Measurements from ENCODE around the gene MEF2B. TPM values are rescaled to one million over a fixed set of nuclear protein-coding genes. Genes with fewer than 3 reads are reported as not detected.

MEF2B gene
- total RNA-seq, 4 donors from 2014 or later = 0.21 to 3.7 TPM; not detected in 2

GRCh38 chr19:19193926-19194325 lies 23.9 kb upstream of the MEF2B start:
- 67 to 68% methylated on average over 5 of the region's 5 CpGs for WGBS, 2 donors
- peaks cover 0 to 29% (median 18%) of the 10 kb centered on the region in 3 donors for H3K36me3 ChIP-seq

DNA sequence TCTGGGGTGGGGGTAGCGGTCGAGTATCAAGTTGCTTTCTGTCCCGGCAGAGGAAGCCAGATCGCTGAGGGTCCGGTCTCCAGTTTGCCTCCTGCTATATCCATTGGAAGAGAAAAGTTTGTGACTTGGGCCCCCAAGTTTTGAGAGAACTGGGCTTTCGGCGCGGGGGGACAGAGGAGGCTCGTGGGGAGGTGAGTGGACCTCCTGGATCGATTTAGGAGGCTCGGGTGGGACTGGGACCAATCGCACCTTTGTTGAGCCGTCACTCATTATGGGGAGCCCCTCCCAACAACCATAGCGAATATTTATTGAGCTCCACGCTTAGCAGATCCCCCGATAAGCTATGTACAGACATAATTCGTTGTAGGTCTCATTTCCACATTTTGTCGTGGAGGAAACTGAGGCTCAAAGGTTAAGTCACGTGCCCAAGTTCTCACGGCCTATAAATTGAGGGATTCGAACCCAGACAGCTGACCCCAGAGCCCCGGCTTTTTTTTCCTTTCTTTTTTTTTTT lies 22.9 kb upstream of the MEF2B start:
- no peak for TF ChIP-seq POLR2A (IDR thresholded peaks at IDR 0.05)
- Histone ChIP-seq H3K27ac (peak overlapping the region; percentile 73 to 98 (median 98)), H3K36me3 (peaks cover 0 to 25% (median 13%) of the 10 kb centered on the region in 3 donors), H3K4me1 (peaks cover 5 to 59% (median 36%) of the 10 kb centered on the region in 4 donors), H3K27me3 (no peaks in the 10 kb centered on the region), H3K4me3 (peak overlapping the region; percentile 72 to 78 (median 74)), H3K9me3 (no peaks in the 10 kb centered on the region)
- no peak for DNase-seq (ENCODE audit: low spot score in 2 of 2)
- 1% methylated on average over 22 of the region's 22 CpGs for WGBS, 2 donors

More at GRCh38 chr19:19193926-19194325, 23.9 kb upstream of the MEF2B start:
- H3K27ac ChIP-seq = peak overlapping the region in 3 of 4 donors; percentile 11 to 98 (median 98)
- H3K4me1 ChIP-seq = peaks cover 5 to 52% (median 36%) of the 10 kb centered on the region in 4 donors
- TF ChIP-seq EP300 (IDR thresholded peaks at IDR 0.05) = no peak
- no peak for TF ChIP-seq POLR2A (IDR thresholded peaks at IDR 0.05)
- TF ChIP-seq, protein P1, sequence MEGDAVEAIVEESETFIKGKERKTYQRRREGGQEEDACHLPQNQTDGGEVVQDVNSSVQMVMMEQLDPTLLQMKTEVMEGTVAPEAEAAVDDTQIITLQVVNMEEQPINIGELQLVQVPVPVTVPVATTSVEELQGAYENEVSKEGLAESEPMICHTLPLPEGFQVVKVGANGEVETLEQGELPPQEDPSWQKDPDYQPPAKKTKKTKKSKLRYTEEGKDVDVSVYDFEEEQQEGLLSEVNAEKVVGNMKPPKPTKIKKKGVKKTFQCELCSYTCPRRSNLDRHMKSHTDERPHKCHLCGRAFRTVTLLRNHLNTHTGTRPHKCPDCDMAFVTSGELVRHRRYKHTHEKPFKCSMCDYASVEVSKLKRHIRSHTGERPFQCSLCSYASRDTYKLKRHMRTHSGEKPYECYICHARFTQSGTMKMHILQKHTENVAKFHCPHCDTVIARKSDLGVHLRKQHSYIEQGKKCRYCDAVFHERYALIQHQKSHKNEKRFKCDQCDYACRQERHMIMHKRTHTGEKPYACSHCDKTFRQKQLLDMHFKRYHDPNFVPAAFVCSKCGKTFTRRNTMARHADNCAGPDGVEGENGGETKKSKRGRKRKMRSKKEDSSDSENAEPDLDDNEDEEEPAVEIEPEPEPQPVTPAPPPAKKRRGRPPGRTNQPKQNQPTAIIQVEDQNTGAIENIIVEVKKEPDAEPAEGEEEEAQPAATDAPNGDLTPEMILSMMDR (IDR thresholded peaks at IDR 0.05) = no peak
- H3K27me3 ChIP-seq = no peaks in the 10 kb centered on the region
- H3K4me3 ChIP-seq = peak overlapping the region in 1 of 4 donors; percentile 72
- no peaks in the 10 kb centered on the region for H3K9me3 ChIP-seq
- no peak for DNase-seq (ENCODE audit: low spot score in 2 of 2)

- peaks cover 5 to 59% (median 36%) of the 10 kb centered on the region in 4 donors for H3K4me1 ChIP-seq
- TF ChIP-seq EP300 (IDR thresholded peaks at IDR 0.05) (peak; percentile 78 to 89), POLR2A (IDR thresholded peaks at IDR 0.05) (peak in 1 of 2 donors; percentile 66)
- TF ChIP-seq, protein P1 (IDR thresholded peaks at IDR 0.05) = peak in 2 of 5 experiments; percentile 38 to 40
Observed at GRCh38 chr19:19192078-19192882, 22.2 kb upstream of the MEF2B start, which contains the start of the genes BORCS8 and RFXANK. TSS of gene BORCS8 (minus strand) at chr19:19192152. CDS start at chr19:19192117, 35 bp downstream. TSS of gene RFXANK (plus strand) at chr19:19192258. CDS start at chr19:19193947, 1,689 bp downstream.

DNA sequence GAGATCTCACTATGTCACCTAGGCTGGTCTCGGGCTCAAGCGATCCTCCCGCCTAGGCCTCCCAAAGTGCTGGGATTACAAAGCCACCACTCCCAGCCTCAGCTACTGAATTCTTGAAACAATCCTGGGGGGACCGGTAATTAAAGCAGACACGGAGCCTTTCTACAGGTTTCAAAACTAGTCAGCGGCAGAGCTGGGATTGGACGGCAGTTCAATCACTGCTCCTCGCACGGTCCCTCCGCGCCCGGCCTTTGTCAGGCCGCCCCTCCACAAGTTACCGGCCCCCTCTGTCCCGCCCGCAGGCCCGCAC lies 21.7 kb upstream of the MEF2B start:
- H3K27me3 ChIP-seq = no peaks in the 10 kb centered on the region
- H3K27ac ChIP-seq = peak overlapping the region; percentile 98
- 1% methylated on average over 17 of the region's 17 CpGs for WGBS, 2 donors
- TF ChIP-seq EP300 (IDR thresholded peaks at IDR 0.05) (no peak), POLR2A (IDR thresholded peaks at IDR 0.05) (no peak)
- TF ChIP-seq, protein P1 (IDR thresholded peaks at IDR 0.05) = no peak
- H3K4me3 ChIP-seq = peak overlapping the region; percentile 72 to 78 (median 74)
- H3K36me3 ChIP-seq = peaks cover 0 to 23% (median under 1%) of the 10 kb centered on the region in 3 donors
- H3K9me3 ChIP-seq = no peaks in the 10 kb centered on the region
- H3K4me1 ChIP-seq = peaks cover 5 to 59% (median 36%) of the 10 kb centered on the region in 4 donors
- no peak for DNase-seq (ENCODE audit: low spot score in 2 of 2)

More at GRCh38 chr19:19192078-19192882, 22.2 kb upstream of the MEF2B start, which contains the start of the genes BORCS8 and RFXANK:
- Histone ChIP-seq H3K9me3 (no peaks in the 10 kb centered on the region), H3K27me3 (no peaks in the 10 kb centered on the region), H3K36me3 (peaks cover 0 to 23% (median 6%) of the 10 kb centered on the region in 3 donors), H3K27ac (peak within 1 kb of the TSS; percentile 98), H3K4me3 (peak within 1 kb of the TSS; percentile 72 to 78 (median 74))
- peak; percentile 99 for DNase-seq (ENCODE audit: low spot score in 2 of 2)
- 0% methylated on average over 50 to 53 of the region's 53 CpGs for WGBS, 2 donors

GRCh38 chr19:19186742-19187141 lies 16.7 kb upstream of the MEF2B start:
- H3K9me3 ChIP-seq = no peaks in the 10 kb centered on the region
- WGBS, 2 donors = 90 to 97% methylated on average over 13 to 14 of the region's 14 CpGs
- H3K36me3 ChIP-seq = peaks cover 0 to 63% (median 0%) of the 10 kb centered on the region in 3 donors
- H3K27ac ChIP-seq = no peak overlapping the region
- H3K27me3 ChIP-seq = no peaks in the 10 kb centered on the region
- peaks cover 5 to 41% (median 18%) of the 10 kb centered on the region in 4 donors for H3K4me1 ChIP-seq
- no peak for TF ChIP-seq POLR2A (IDR thresholded peaks at IDR 0.05)
- TF ChIP-seq EP300 (IDR thresholded peaks at IDR 0.05) = no peak
- TF ChIP-seq, protein P1 (IDR thresholded peaks at IDR 0.05) = no peak
- no peak overlapping the region for H3K4me3 ChIP-seq
- DNase-seq (ENCODE audit: low spot score in 2 of 2) = no peak
